ENCODE data around the gene GYPC.

Gene GYPC

DNA sequence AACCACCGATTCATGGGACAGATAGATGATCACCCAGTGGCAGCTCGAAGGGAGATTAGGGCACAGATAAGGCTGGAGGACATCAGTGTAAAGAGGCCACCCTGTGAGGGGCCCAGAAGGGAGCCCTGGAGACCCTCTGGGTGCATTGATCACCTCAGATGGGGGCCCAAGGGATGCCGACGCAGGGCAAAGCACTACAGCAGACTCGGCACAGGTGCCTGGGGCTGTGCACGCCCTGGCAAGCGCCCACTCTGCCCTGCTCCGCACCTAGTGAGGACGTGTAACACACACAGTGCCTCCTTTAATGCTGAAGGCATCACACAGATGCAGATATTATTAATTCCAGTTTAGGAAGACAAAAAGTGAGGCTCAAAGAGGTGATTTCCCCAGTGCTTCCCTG, 9.5 kb downstream of the GYPC start:
- no peaks in the 10 kb centered on the region for H3K36me3 ChIP-seq (ENCODE audit: control insufficient read depth in 1 of 2, insufficient read depth in 2 of 2, low read length in 2 of 2)
- H3K4me3 ChIP-seq (ENCODE audit: low read depth in 1 of 2, low read length in 2 of 2): no peak overlapping the region
- no peak overlapping the region for H3K9ac ChIP-seq (ENCODE audit: low read depth in 1 of 2, low read length in 2 of 2)
- H3K27me3 ChIP-seq (ENCODE audit: control insufficient read depth in 1 of 2, insufficient read depth in 2 of 2, low read length in 2 of 2): no peaks in the 10 kb centered on the region
- no peak overlapping the region for H3K27ac ChIP-seq (ENCODE audit: low read depth, low read length)
- H3K4me1 ChIP-seq (ENCODE audit: control insufficient read depth in 1 of 2, insufficient read depth in 2 of 2, low read length in 2 of 2): peaks cover 12 to 28% of the 10 kb centered on the region in 2 donors
- H3K9me3 ChIP-seq (ENCODE audit: control insufficient read depth in 1 of 2, low read length in 2 of 2): no peaks in the 10 kb centered on the region

DNA sequence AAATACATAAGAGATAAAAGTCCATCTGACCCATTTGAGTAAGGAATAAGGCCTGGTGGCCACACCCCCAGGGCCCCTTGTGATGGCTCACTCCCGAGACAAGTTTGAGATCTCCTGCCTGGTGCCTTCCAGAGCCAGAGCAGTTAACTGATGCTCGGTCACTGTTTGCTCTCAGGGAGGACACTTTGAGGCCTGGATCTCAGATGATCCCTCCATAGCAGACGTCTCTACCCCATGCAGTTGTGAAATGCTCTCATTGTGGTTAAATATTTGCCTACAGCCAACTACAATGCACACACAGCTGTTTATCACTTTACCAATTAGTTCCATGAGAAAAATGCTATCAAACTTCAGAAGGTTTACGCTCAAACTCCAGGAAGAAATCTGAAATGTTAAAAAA, 12.3 kb downstream of the GYPC start:
- no peak overlapping the region for H3K4me3 ChIP-seq (ENCODE audit: low read depth in 1 of 2, low read length in 2 of 2)
- H3K27ac ChIP-seq (ENCODE audit: low read depth, low read length): no peak overlapping the region
- H3K9me3 ChIP-seq (ENCODE audit: control insufficient read depth in 1 of 2, low read length in 2 of 2): no peaks in the 10 kb centered on the region
- no peak overlapping the region for H3K9ac ChIP-seq (ENCODE audit: low read depth in 1 of 2, low read length in 2 of 2)
- H3K36me3 ChIP-seq (ENCODE audit: control insufficient read depth in 1 of 2, insufficient read depth in 2 of 2, low read length in 2 of 2): no peaks in the 10 kb centered on the region
- H3K4me1 ChIP-seq (ENCODE audit: control insufficient read depth in 1 of 2, insufficient read depth in 2 of 2, low read length in 2 of 2): peaks cover 8 to 16% of the 10 kb centered on the region in 2 donors
- H3K27me3 ChIP-seq (ENCODE audit: control insufficient read depth in 1 of 2, insufficient read depth in 2 of 2, low read length in 2 of 2): no peaks in the 10 kb centered on the region

GRCh38 chr2:126669772-126670171, 13.8 kb downstream of the GYPC start:
- no peak overlapping the region for H3K4me3 ChIP-seq (ENCODE audit: low read depth in 1 of 2, low read length in 2 of 2)
- no peak overlapping the region for H3K27ac ChIP-seq (ENCODE audit: low read depth, low read length)
- no peak overlapping the region for H3K9ac ChIP-seq (ENCODE audit: low read depth in 1 of 2, low read length in 2 of 2)
- H3K36me3 ChIP-seq (ENCODE audit: control insufficient read depth in 1 of 2, insufficient read depth in 2 of 2, low read length in 2 of 2): peaks cover 0 to 3% of the 10 kb centered on the region in 2 donors
- peaks cover 1 to 3% of the 10 kb centered on the region in 2 donors for H3K4me1 ChIP-seq (ENCODE audit: control insufficient read depth in 1 of 2, insufficient read depth in 2 of 2, low read length in 2 of 2)
- no peaks in the 10 kb centered on the region for H3K27me3 ChIP-seq (ENCODE audit: control insufficient read depth in 1 of 2, insufficient read depth in 2 of 2, low read length in 2 of 2)
- no peaks in the 10 kb centered on the region for H3K9me3 ChIP-seq (ENCODE audit: control insufficient read depth in 1 of 2, low read length in 2 of 2)

DNA sequence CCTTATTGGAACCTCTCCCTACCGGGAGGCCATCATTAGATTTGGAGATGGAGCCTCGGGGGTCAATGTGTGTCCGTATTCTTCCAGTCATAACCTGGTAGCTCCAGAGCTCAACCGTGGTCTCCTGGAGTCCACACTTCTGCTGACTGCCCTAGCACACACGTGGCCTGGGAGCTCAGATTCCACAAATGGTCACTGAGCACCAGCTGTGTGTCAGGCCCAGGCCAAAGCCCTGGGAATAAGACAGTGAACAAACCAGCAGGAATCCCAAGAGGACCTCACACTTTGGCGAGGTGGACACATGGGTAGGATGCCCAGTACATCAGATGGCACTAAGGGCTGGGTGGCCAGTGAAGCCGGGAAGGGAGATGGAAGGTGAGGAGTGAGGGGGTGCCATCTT, 15.5 kb downstream of the GYPC start:
- no peak overlapping the region for H3K4me3 ChIP-seq (ENCODE audit: low read depth in 1 of 2, low read length in 2 of 2)
- peaks cover 7 to 12% of the 10 kb centered on the region in 2 donors for H3K9me3 ChIP-seq (ENCODE audit: control insufficient read depth in 1 of 2, low read length in 2 of 2)
- no peak overlapping the region for H3K27ac ChIP-seq (ENCODE audit: low read depth, low read length)
- H3K36me3 ChIP-seq (ENCODE audit: control insufficient read depth in 1 of 2, insufficient read depth in 2 of 2, low read length in 2 of 2): peaks cover 0 to 3% of the 10 kb centered on the region in 2 donors
- H3K4me1 ChIP-seq (ENCODE audit: control insufficient read depth in 1 of 2, insufficient read depth in 2 of 2, low read length in 2 of 2): no peaks in the 10 kb centered on the region
- no peaks in the 10 kb centered on the region for H3K27me3 ChIP-seq (ENCODE audit: control insufficient read depth in 1 of 2, insufficient read depth in 2 of 2, low read length in 2 of 2)
- no peak overlapping the region for H3K9ac ChIP-seq (ENCODE audit: low read depth in 1 of 2, low read length in 2 of 2)

DNA sequence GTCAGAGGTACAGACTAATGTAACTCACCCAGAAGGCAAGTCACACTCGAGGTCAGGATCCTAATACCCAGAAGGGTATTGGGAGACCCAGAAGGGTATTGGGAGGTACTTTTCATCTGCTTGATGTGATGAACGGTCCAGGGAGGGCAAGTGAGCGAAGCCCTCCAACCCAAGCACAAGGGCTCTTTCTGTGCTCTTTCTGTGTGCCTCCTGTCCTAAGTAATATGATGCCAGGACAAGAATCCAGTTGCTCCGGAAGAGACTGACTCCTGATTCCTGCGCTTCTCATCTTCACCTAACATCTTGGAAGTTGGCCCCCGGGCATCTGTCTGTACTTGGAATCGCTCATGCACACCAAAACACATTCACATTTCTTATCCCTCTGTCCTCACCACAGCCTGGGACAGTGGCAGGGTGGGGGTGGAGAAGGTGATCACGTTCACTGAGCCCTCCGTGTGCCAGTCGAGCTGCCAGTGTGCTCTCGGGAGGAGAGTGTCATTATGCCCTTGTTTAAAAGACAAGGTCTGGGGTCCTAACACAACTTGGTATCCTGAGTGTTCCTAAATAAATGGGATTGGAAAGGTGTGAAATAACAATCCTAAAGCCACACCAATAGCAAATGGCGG, 17.1 kb downstream of the GYPC start:
- no peaks in the 10 kb centered on the region for H3K27me3 ChIP-seq (ENCODE audit: control insufficient read depth in 1 of 2, insufficient read depth in 2 of 2, low read length in 2 of 2)
- no peaks in the 10 kb centered on the region for H3K4me1 ChIP-seq (ENCODE audit: control insufficient read depth in 1 of 2, insufficient read depth in 2 of 2, low read length in 2 of 2)
- H3K27ac ChIP-seq (ENCODE audit: low read depth, low read length): no peak overlapping the region
- peaks cover 7 to 12% of the 10 kb centered on the region in 2 donors for H3K9me3 ChIP-seq (ENCODE audit: control insufficient read depth in 1 of 2, low read length in 2 of 2)
- peaks cover 0 to 3% of the 10 kb centered on the region in 2 donors for H3K36me3 ChIP-seq (ENCODE audit: control insufficient read depth in 1 of 2, insufficient read depth in 2 of 2, low read length in 2 of 2)
- H3K4me3 ChIP-seq (ENCODE audit: low read depth in 1 of 2, low read length in 2 of 2): no peak overlapping the region
- H3K9ac ChIP-seq (ENCODE audit: low read depth in 1 of 2, low read length in 2 of 2): no peak overlapping the region

GRCh38 chr2:126674075-126674744, 18.3 kb downstream of the GYPC start:
- Histone ChIP-seq H3K4me3 (ENCODE audit: low read depth in 1 of 2, low read length in 2 of 2) (no peak overlapping the region), H3K36me3 (ENCODE audit: control insufficient read depth in 1 of 2, insufficient read depth in 2 of 2, low read length in 2 of 2) (peaks cover 0 to 3% of the 10 kb centered on the region in 2 donors), H3K27ac (ENCODE audit: low read depth, low read length) (no peak overlapping the region), H3K4me1 (ENCODE audit: control insufficient read depth in 1 of 2, insufficient read depth in 2 of 2, low read length in 2 of 2) (no peaks in the 10 kb centered on the region), H3K9ac (ENCODE audit: low read depth in 1 of 2, low read length in 2 of 2) (no peak overlapping the region), H3K9me3 (ENCODE audit: control insufficient read depth in 1 of 2, low read length in 2 of 2) (peaks cover 7 to 12% of the 10 kb centered on the region in 2 donors), H3K27me3 (ENCODE audit: control insufficient read depth in 1 of 2, insufficient read depth in 2 of 2, low read length in 2 of 2) (no peaks in the 10 kb centered on the region)

GRCh38 chr2:126675637-126676036, 19.7 kb downstream of the GYPC start:
- H3K4me1 ChIP-seq (ENCODE audit: control insufficient read depth in 1 of 2, insufficient read depth in 2 of 2, low read length in 2 of 2): no peaks in the 10 kb centered on the region
- H3K27me3 ChIP-seq (ENCODE audit: control insufficient read depth in 1 of 2, insufficient read depth in 2 of 2, low read length in 2 of 2): no peaks in the 10 kb centered on the region
- no peak overlapping the region for H3K4me3 ChIP-seq (ENCODE audit: low read depth in 1 of 2, low read length in 2 of 2)
- H3K27ac ChIP-seq (ENCODE audit: low read depth, low read length): no peak overlapping the region
- no peak overlapping the region for H3K9ac ChIP-seq (ENCODE audit: low read depth in 1 of 2, low read length in 2 of 2)
- H3K9me3 ChIP-seq (ENCODE audit: control insufficient read depth in 1 of 2, low read length in 2 of 2): peaks cover 7 to 12% of the 10 kb centered on the region in 2 donors
- peaks cover 0 to 3% of the 10 kb centered on the region in 2 donors for H3K36me3 ChIP-seq (ENCODE audit: control insufficient read depth in 1 of 2, insufficient read depth in 2 of 2, low read length in 2 of 2)

DNA sequence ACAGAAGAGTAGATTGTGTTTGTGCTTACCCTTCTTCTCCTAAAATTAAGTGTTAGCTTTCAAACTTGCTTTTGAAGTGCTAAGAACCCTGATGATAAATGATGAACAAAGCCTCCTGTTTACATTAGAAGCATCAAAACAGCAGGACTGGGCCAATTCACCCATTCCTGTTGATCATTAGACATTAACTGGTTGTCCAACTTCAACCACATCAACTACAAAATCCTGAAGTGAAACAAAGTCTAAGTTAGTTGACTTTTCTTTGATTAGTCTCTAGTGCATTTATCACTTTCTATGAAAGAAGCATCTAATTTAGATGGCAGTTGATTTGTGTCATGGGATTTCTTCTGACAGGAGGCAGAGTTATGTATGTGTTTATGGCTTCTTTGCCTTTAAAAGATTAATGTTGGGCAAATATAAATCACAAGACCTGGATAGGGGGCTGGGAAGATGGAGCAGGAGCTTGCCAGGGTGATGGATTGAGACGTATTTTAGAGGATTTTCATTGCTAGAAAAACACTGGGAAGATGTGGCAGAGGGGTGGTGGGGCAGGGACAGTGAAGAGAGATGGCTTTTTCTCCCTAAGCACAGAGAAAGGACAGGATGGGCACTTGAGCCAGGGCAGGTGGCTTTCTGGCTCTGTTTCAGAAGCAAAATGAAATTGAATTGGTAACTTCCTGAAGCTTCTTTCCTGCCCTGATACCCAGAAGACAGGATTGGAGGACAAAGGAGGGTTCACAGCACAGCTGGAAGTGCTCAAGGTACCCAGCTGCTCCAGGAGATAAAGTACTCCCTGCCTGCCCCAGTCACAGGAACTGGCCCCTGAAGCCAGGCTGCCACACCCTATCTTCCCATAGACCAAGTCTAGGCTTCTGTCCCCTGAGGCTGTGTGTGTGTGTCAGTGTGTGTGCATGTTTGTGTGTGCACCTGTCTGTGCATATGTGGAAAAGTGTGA, 20.5 kb downstream of the GYPC start:
- H3K9me3 ChIP-seq (ENCODE audit: control insufficient read depth in 1 of 2, low read length in 2 of 2): peaks cover 7 to 12% of the 10 kb centered on the region in 2 donors
- H3K4me3 ChIP-seq (ENCODE audit: low read depth in 1 of 2, low read length in 2 of 2): no peak overlapping the region
- no peak overlapping the region for H3K27ac ChIP-seq (ENCODE audit: low read depth, low read length)
- H3K4me1 ChIP-seq (ENCODE audit: control insufficient read depth in 1 of 2, insufficient read depth in 2 of 2, low read length in 2 of 2): no peaks in the 10 kb centered on the region
- H3K36me3 ChIP-seq (ENCODE audit: control insufficient read depth in 1 of 2, insufficient read depth in 2 of 2, low read length in 2 of 2): peaks cover 0 to 3% of the 10 kb centered on the region in 2 donors
- H3K9ac ChIP-seq (ENCODE audit: low read depth in 1 of 2, low read length in 2 of 2): no peak overlapping the region
- H3K27me3 ChIP-seq (ENCODE audit: control insufficient read depth in 1 of 2, insufficient read depth in 2 of 2, low read length in 2 of 2): no peaks in the 10 kb centered on the region

DNA sequence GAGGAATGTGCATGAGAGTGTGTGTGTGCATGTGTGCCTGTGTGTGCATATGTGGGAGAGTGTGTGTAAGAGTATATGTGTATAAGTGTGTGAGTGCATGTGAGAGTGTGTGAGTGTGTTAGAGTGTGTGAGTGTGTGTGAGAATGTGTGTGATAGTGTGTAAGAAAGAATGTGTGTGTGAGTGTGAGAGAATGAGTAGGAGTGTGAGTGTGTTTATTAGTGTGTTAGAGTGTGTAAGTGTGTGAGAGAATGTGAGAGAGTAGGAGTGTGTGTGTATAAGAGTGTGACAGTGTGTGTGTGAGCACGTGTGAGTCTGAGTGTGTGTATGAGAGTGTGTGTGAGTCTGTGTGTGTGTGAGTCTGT, 21.2 kb downstream of the GYPC start:
- H3K36me3 ChIP-seq (ENCODE audit: control insufficient read depth in 1 of 2, insufficient read depth in 2 of 2, low read length in 2 of 2): peaks cover 0 to 3% of the 10 kb centered on the region in 2 donors
- H3K9me3 ChIP-seq (ENCODE audit: control insufficient read depth in 1 of 2, low read length in 2 of 2): peaks cover 7 to 12% of the 10 kb centered on the region in 2 donors
- no peaks in the 10 kb centered on the region for H3K4me1 ChIP-seq (ENCODE audit: control insufficient read depth in 1 of 2, insufficient read depth in 2 of 2, low read length in 2 of 2)
- H3K27ac ChIP-seq (ENCODE audit: low read depth, low read length): no peak overlapping the region
- no peak overlapping the region for H3K9ac ChIP-seq (ENCODE audit: low read depth in 1 of 2, low read length in 2 of 2)
- H3K27me3 ChIP-seq (ENCODE audit: control insufficient read depth in 1 of 2, insufficient read depth in 2 of 2, low read length in 2 of 2): no peaks in the 10 kb centered on the region
- no peak overlapping the region for H3K4me3 ChIP-seq (ENCODE audit: low read depth in 1 of 2, low read length in 2 of 2)
